ENCODE data around the gene ELK4. TPM values are rescaled to one million over a fixed set of nuclear protein-coding genes. Genes with fewer than 3 reads are reported as not detected.

The ELK4 gene
- total and polyA plus RNA-seq, 2 of the 13 experiments (the other 11 are each of a cell fraction or from before 2014, with no cell fraction given): 8.3 to 13.1 TPM

GRCh38 chr1:205591522-205592351 lies 40.1 kb downstream of the ELK4 start (continued):
- no peak for TF ChIP-seq ZHX2 (IDR thresholded peaks at IDR 0.05; ENCODE audit: low read depth)
- TF ChIP-seq ZHX2 (CRISPR knock-in tag; IDR thresholded peaks at IDR 0.05; ENCODE audit: borderline replicate concordance): no peak
- TF ChIP-seq ZNF431 (CRISPR knock-in tag; IDR thresholded peaks at IDR 0.05; ENCODE audit: borderline replicate concordance, low read depth): no peak
- TF ChIP-seq SIN3B (IDR thresholded peaks at IDR 0.05; ENCODE audit: low read length): no peak; the same call in 1 of the 2 replicates
- no peak for TF ChIP-seq SNRNP70 (IDR thresholded peaks at IDR 0.05; ENCODE audit: low read depth, low read length)
- no peak for TF ChIP-seq NR3C1 (CRISPR knock-in tag; IDR thresholded peaks at IDR 0.05)
- TF ChIP-seq DR1 (CRISPR knock-in tag; IDR thresholded peaks at IDR 0.05): no peak; the same call in 1 of the 2 replicates
- no peak for TF ChIP-seq ZNF20 (CRISPR knock-in tag; IDR thresholded peaks at IDR 0.05)
- TF ChIP-seq HNF4G (IDR thresholded peaks at IDR 0.05; ENCODE audit: borderline replicate concordance, low read depth, low read length): no peak
- TF ChIP-seq HNF4G (CRISPR knock-in tag; IDR thresholded peaks at IDR 0.05; ENCODE audit: borderline replicate concordance, low read depth): peak; percentile 73
- TF ChIP-seq FOXK2 (IDR thresholded peaks at IDR 0.05): no peak
- peak; percentile 94 to 95; a peak in 3 of 4 replicates for TF ChIP-seq HMGXB4 (CRISPR knock-in tag; IDR thresholded peaks at IDR 0.05; ENCODE audit: borderline replicate concordance in 1 of 2, low read depth in 1 of 2)
- no peak for TF ChIP-seq HDAC6 (IDR thresholded peaks at IDR 0.05; ENCODE audit: low read depth, low read length)
- TF ChIP-seq ZMYM4 (CRISPR knock-in tag; IDR thresholded peaks at IDR 0.05): no peak
- TF ChIP-seq ZNF713 (CRISPR knock-in tag; IDR thresholded peaks at IDR 0.05): no peak
- TF ChIP-seq ZFAT (CRISPR knock-in tag; conservative IDR thresholded peaks at IDR 0.05): no peak
- no peak for TF ChIP-seq LBX2 (CRISPR knock-in tag; IDR thresholded peaks at IDR 0.05; ENCODE audit: borderline replicate concordance)
- peak; percentile 63; the same call in 1 of the 2 replicates for TF ChIP-seq ZNF691 (CRISPR knock-in tag; IDR thresholded peaks at IDR 0.05; ENCODE audit: borderline replicate concordance, low read depth)
- TF ChIP-seq MLX (CRISPR knock-in tag; IDR thresholded peaks at IDR 0.05): no peak
- TF ChIP-seq ZNF180 (CRISPR knock-in tag; IDR thresholded peaks at IDR 0.05; ENCODE audit: borderline replicate concordance, low read depth): no peak
